GM23338 (cell line): ENCODE data around the gene IFT88. TPM values are rescaled to one million over a fixed set of nuclear protein-coding genes. Genes with fewer than 3 reads are reported as not detected.
"Not testable (repeated sequence)": the region's sequence is repeated elsewhere in the genome, so short reads cannot be mapped to it uniquely, and the experiment has no call there.

Experiments used
- ATAC-seq: fragments of 200-7000 bp; cut with Tn5 transposase; 3 replicates; pipeline ENCODE4 v1.9.1; 2020
- DNase-seq: peaks from one replicate; pipeline ENCODE4 v3.0.0-alpha.2; 2015; ENCODE audit warnings: low spot score
- H2AFZ ChIP-seq: fragments of 200-600 bp; sonication (generic); 2 replicates; pipeline ENCODE4 v1.8.0; 2016; ENCODE audit warnings: antibody characterized with exemption, mild to moderate bottlenecking, moderate library complexity
- H3F3A ChIP-seq: fragments of 200-600 bp; sonication (generic); replicated peaks from 2 replicates; pipeline ENCODE4 v1.8.0; 2017; ENCODE audit warnings: antibody characterized with exemption, mixed run types, low read depth
- H3K27ac ChIP-seq: fragments of 200-600 bp; sonication (generic); 2 replicates; pipeline ENCODE4 v1.6.1; 2016; ENCODE audit warnings: low read depth
- H3K27me3 ChIP-seq: fragments of 200-600 bp; sonication (generic); 2 replicates; pipeline ENCODE4 v1.8.0; 2016; ENCODE audit warnings: mild to moderate bottlenecking, mixed run types, moderate library complexity; ENCODE audit not compliant: insufficient read depth
- H3K36me3 ChIP-seq: fragments of 200-600 bp; sonication (generic); 2 replicates; pipeline ENCODE4 v1.8.0; 2016; ENCODE audit warnings: mild to moderate bottlenecking; ENCODE audit not compliant: insufficient read depth
- H3K4me1 ChIP-seq: fragments of 200-600 bp; sonication (generic); 2 replicates; pipeline ENCODE4 v1.8.0; 2016; ENCODE audit warnings: mild to moderate bottlenecking, moderate library complexity; ENCODE audit not compliant: insufficient read depth
- H3K4me2 ChIP-seq: fragments of 200-600 bp; sonication (generic); 2 replicates; pipeline ENCODE4 v1.7.1; 2017; ENCODE audit warnings: mixed run types
- H3K4me3 ChIP-seq: fragments of 200-600 bp; sonication (generic); 2 replicates; pipeline ENCODE4 v1.6.1; 2016; ENCODE audit warnings: mixed run types
- H3K79me2 ChIP-seq: fragments of 200-600 bp; sonication (generic); replicated peaks from 2 replicates; pipeline ENCODE4 v1.8.0; 2017; ENCODE audit warnings: mild to moderate bottlenecking; ENCODE audit not compliant: insufficient read depth
- H3K9me2 ChIP-seq: fragments of 200-600 bp; sonication (generic); 2 replicates; pipeline ENCODE4 v1.8.0; 2017; ENCODE audit not compliant: insufficient read depth
- H4K20me1 ChIP-seq: fragments of 200-600 bp; sonication (generic); replicated peaks from 2 replicates; pipeline ENCODE4 v1.8.0; 2017; ENCODE audit warnings: mild to moderate bottlenecking; ENCODE audit not compliant: insufficient read depth
- H3K27ac Mint-ChIP-seq: 2 replicates; pipeline ENCODE4 v1.8.0; 2020; ENCODE audit warnings: inconsistent platforms, mild to moderate bottlenecking, moderate library complexity, mixed read lengths
- H3K27me3 Mint-ChIP-seq: 3 replicates; pipeline ENCODE4 v1.8.0; 2022; ENCODE audit warnings: low read depth, mild to moderate bottlenecking, moderate library complexity, mixed read lengths, inconsistent platforms; ENCODE audit not compliant: insufficient read depth, poor library complexity
- H3K36me3 Mint-ChIP-seq: 3 replicates; pipeline ENCODE4 v1.8.0; 2021; ENCODE audit warnings: low read depth, mild to moderate bottlenecking, inconsistent platforms, moderate library complexity, mixed read lengths
- H3K4me1 Mint-ChIP-seq: 3 replicates; pipeline ENCODE4 v1.8.0; 2020; ENCODE audit warnings: mild to moderate bottlenecking, inconsistent platforms, mixed read lengths
- H3K4me3 Mint-ChIP-seq: 3 replicates; pipeline ENCODE4 v1.8.0; 2021; ENCODE audit warnings: moderate library complexity, mild to moderate bottlenecking, inconsistent platforms, mixed read lengths
- H3K9me3 Mint-ChIP-seq: 3 replicates; pipeline ENCODE4 v1.8.0; 2020; ENCODE audit warnings: moderate library complexity, mild to moderate bottlenecking, inconsistent platforms, mixed read lengths
- CREB1 ChIP-seq: fragments of 250-450 bp; sonication (Bioruptor Pico); IDR thresholded peaks from 2 replicates; pipeline ENCODE4 v1.5.0; 2020; ENCODE audit warnings: low read depth, mild to moderate bottlenecking, moderate library complexity
- CTCF ChIP-seq, 2 experiments: fragments of 200-600 bp in 1 of 2; sonication (generic) in 1 of 2; conservative IDR thresholded peaks; 2 replicates each; pipeline versions ENCODE4 v1.5.1 to v1.6.1; 2016 to 2017; ENCODE audit warnings: antibody characterized with exemption in 2 of 2, low read depth in 2 of 2, mild to moderate bottlenecking in 2 of 2, moderate library complexity in 1 of 2
- EZH2phosphoT487 ChIP-seq: fragments of 200-600 bp; sonication (generic); IDR thresholded peaks from one replicate; pipeline ENCODE4 v1.8.1; 2018; ENCODE audit warnings: antibody characterized with exemption; ENCODE audit not compliant: unreplicated experiment
- JUNB ChIP-seq: IDR thresholded peaks from one replicate; pipeline ENCODE4 v1.6.1; 2016; ENCODE audit warnings: antibody characterized with exemption; ENCODE audit not compliant: unreplicated experiment
- POLR2AphosphoS5 ChIP-seq: IDR thresholded peaks from 2 replicates; pipeline ENCODE4 v1.6.1; 2016; ENCODE audit warnings: antibody characterized with exemption, low read depth
- STAT1 ChIP-seq: IDR thresholded peaks from one replicate; pipeline ENCODE4 v1.6.1; 2016; ENCODE audit warnings: antibody characterized with exemption; ENCODE audit not compliant: unreplicated experiment
- ZNF331 ChIP-seq: fragments of 250-450 bp; sonication (Bioruptor Pico); IDR thresholded peaks from 2 replicates; pipeline ENCODE4 v1.5.0; 2020; ENCODE audit warnings: low read depth, mild to moderate bottlenecking, moderate library complexity
- polyA plus RNA-seq: library from polyadenylated mRNA; unstranded; fragments of >200 nt; fragmentation: Nextera tagmentation; extraction: Ambion mirVana; gene quantifications from 2 replicates; pipeline ENCODE4 v1.2.1, GENCODE V29; 2016
- total RNA-seq: library from RNA; depleted of rRNA; stranded (reverse); fragments of >200 nt; shearing (Covaris generic); gene quantifications from 2 replicates; pipeline ENCODE4 v1.2.3, GENCODE V29; 2014

Gene IFT88
- total and polyA plus RNA-seq, 2 experiments from 2014 or later: 8.2 to 8.7 TPM

GRCh38 chr13:20681481-20681880 lies 114.5 kb downstream of the IFT88 start:
- H3K9me2 ChIP-seq, H3K4me2 ChIP-seq, H3K27ac Mint-ChIP-seq, H3K79me2 ChIP-seq, H3K4me3 Mint-ChIP-seq, H3K36me3 ChIP-seq, H3F3A ChIP-seq, H3K4me3 ChIP-seq, DNase-seq, H2AFZ ChIP-seq, H3K27me3 ChIP-seq, ATAC-seq, H3K9me3 Mint-ChIP-seq, H4K20me1 ChIP-seq, H3K36me3 Mint-ChIP-seq, H3K27me3 Mint-ChIP-seq, H3K27ac ChIP-seq: not testable (repeated sequence)
- peaks cover 57% of the 10 kb centered on the region for H3K4me1 Mint-ChIP-seq
- H3K4me1 ChIP-seq: peaks cover 39% of the 10 kb centered on the region

GRCh38 chr13:20682061-20682460 lies 115.1 kb downstream of the IFT88 start:
- H3K4me1 Mint-ChIP-seq: peaks cover 62% of the 10 kb centered on the region
- H3K36me3 Mint-ChIP-seq: no peaks in the 10 kb centered on the region
- peaks cover 2% of the 10 kb centered on the region for H3K27me3 Mint-ChIP-seq
- Histone ChIP-seq H3K4me2 (no peak overlapping the region), H4K20me1 (no peaks in the 10 kb centered on the region), H3K9me2 (no peaks in the 10 kb centered on the region), H2AFZ (no peak overlapping the region), H3F3A (no peaks in the 10 kb centered on the region), H3K4me1 (peaks cover 45% of the 10 kb centered on the region), H3K79me2 (no peaks in the 10 kb centered on the region), H3K4me3 (no peak overlapping the region), H3K36me3 (no peaks in the 10 kb centered on the region), H3K27me3 (no peaks in the 10 kb centered on the region), H3K27ac (no peak overlapping the region)
- no peaks in the 10 kb centered on the region for H3K9me3 Mint-ChIP-seq
- H3K4me3 Mint-ChIP-seq: no peak overlapping the region
- DNase-seq: no peak
- no peak for ATAC-seq
- no peak overlapping the region for H3K27ac Mint-ChIP-seq
- TF ChIP-seq ZNF331 (CRISPR knock-in tag) (no peak), STAT1 (no peak)

- Histone ChIP-seq H3K4me2 (peak overlapping the region; percentile 11; the same call in 1 of the 2 replicates), H3K4me3 (no peak overlapping the region), H3K27ac (no peak overlapping the region), H3K36me3 (no peaks in the 10 kb centered on the region), H3K4me1 (peaks cover 48% of the 10 kb centered on the region), H4K20me1 (no peaks in the 10 kb centered on the region), H2AFZ (no peak overlapping the region), H3K79me2 (no peaks in the 10 kb centered on the region), H3K9me2 (no peaks in the 10 kb centered on the region), H3F3A (no peaks in the 10 kb centered on the region), H3K27me3 (no peaks in the 10 kb centered on the region)
- H3K36me3 Mint-ChIP-seq: no peaks in the 10 kb centered on the region
- peaks cover 56% of the 10 kb centered on the region for H3K4me1 Mint-ChIP-seq
- H3K4me3 Mint-ChIP-seq: no peak overlapping the region; the same call in 2 of the 3 replicates
- no peak for TF ChIP-seq JUNB
- no peak for TF ChIP-seq EZH2phosphoT487
- TF ChIP-seq POLR2AphosphoS5: no peak
- no peak for TF ChIP-seq CTCF (conservative IDR thresholded peaks at IDR 0.05; ENCODE audit: low read depth in 2 of 2)
- TF ChIP-seq CREB1: no peak
- TF ChIP-seq ZNF331 (CRISPR knock-in tag): no peak
- DNase-seq (no peak), ATAC-seq (no peak)
- H3K9me3 Mint-ChIP-seq: no peaks in the 10 kb centered on the region
- H3K27me3 Mint-ChIP-seq: no peaks in the 10 kb centered on the region
- peak overlapping the region; percentile 63; the same call in 1 of the 2 replicates for H3K27ac Mint-ChIP-seq
These were observed 117.1 kb downstream of the IFT88 start for GRCh38 chr13:20684041-20684440.
